SH-SY5Y (cell line): ENCODE results near the gene COL25A1.

ENCODE experiments used
- GATA2 ChIP-seq: IDR thresholded peaks from 2 replicates; pipeline ENCODE4 v1.6.1; 2011; ENCODE audit warnings: mild to moderate bottlenecking, low read depth, low read length
- GATA3 ChIP-seq: IDR thresholded peaks from 2 replicates; pipeline ENCODE4 v1.6.1; 2011; ENCODE audit warnings: low read depth, mild to moderate bottlenecking, low read length, moderate library complexity

COL25A1 gene

GRCh38 chr4:108959491-108959890, 343.0 kb downstream of the COL25A1 start:
- TF ChIP-seq GATA2 (no peak), GATA3 (no peak)

GRCh38 chr4:108954880-108955279, 347.6 kb downstream of the COL25A1 start:
- TF ChIP-seq GATA2 (no peak), GATA3 (no peak)

GRCh38 chr4:108953941-108954340, 348.5 kb downstream of the COL25A1 start:
- TF ChIP-seq GATA3 (no peak), GATA2 (no peak)

DNA sequence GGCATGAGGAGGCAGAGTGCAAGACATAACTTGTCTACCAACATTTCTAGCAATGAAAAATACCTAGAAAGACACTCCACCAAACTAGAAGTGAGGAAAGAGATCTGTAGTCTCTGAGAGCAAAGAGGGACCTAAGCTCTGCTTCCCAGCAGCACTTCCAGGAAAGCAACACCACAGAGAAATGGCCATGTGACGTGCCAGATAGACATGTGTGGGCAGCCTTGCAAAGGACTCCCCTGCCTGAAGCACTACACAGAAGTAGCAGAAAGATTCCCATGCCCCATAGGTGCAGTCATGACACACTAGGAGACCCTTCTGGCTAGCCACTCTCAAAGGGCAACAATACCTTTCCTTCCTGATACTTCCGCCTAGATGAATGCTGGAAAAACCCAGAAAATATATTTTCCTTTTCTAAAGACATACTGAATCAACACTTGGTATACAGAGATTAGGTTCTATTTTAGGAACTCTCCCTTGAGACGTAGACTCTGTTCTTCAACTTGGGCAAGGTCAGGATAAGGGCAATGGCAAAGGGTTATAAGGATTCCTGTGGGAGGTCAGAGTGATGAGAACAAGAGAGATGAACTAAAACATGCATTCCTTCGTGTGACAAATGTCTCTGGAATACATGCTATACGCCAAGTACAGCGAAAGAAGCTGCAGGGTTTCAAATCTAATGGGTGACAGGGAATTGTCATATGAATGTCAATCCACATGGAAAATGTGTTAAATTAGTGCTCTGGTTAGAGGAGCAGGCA, 352.1 kb downstream of the COL25A1 start:
- TF ChIP-seq GATA2 (no peak), GATA3 (no peak)

GRCh38 chr4:108947526-108947925, 354.9 kb downstream of the COL25A1 start:
- TF ChIP-seq GATA3 (no peak), GATA2 (no peak)

DNA sequence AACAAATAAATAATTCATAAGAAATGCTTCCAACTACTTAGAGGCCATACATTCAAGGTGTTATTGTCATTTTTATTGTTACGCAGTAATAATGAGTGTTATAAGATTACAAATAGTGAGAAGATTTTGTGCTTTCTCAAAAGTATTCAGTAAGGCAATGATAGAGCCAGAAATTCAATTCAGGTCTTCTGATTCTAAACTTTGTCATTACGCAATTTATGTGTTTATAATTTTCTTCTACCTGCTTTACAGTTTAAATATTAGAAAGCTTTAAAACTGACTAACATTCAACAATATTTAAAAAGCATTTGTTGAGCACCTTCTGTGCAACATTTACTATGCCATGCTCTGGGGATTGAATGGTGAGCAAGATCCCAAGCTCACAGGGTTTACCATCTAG, 356.2 kb downstream of the COL25A1 start:
- TF ChIP-seq GATA3 (no peak), GATA2 (no peak)

DNA sequence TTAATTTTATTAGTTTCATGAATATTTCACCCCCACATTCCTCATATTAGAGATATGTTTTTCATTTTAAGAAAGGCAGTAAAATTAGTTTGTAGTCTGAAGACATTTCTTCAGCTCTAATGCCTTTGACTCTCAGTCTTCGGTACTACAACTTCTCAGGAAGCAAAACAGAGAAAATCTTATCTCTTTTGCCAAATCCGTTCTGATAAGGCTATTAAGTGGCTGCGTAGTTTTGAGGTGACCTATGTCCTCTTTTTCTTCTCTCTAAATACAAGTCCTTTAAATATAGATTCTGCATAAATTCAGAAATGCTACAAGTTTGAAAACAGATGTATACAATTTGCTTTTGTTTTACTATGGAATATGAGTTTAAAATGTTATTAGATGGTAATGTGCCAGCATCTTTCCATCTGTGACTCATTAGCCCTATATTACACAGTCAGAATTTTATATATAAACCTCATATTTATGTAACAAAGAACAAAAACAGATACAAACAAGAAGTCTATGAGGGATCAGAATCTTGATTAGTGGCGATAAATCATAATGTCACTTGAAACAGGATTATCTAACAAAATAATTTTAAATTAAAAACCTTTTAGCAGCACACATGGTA, 358.4 kb downstream of the COL25A1 start:
- TF ChIP-seq GATA3: no peak
- TF ChIP-seq GATA2: no peak

DNA sequence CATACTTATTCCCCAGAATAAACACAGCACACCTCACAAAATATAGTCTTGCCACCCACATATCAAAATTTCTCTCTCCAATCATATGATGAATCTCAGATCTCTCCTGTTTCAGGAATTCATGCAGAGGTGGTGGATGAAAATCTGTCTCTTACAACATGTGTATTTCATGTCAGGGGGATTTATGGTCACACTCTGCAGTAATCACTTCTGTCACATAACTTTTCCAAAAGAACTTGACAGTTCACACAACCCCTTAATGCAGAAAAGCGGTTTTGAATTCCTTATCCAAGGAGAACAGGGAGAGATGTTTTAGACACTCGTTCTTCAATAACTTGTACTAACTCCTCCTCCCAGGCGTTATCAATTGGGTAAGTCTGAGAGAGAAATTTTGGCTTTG, 359.1 kb downstream of the COL25A1 start:
- TF ChIP-seq GATA3: no peak
- no peak for TF ChIP-seq GATA2

GRCh38 chr4:108941904-108942430, 360.5 kb downstream of the COL25A1 start:
- no peak for TF ChIP-seq GATA2

DNA sequence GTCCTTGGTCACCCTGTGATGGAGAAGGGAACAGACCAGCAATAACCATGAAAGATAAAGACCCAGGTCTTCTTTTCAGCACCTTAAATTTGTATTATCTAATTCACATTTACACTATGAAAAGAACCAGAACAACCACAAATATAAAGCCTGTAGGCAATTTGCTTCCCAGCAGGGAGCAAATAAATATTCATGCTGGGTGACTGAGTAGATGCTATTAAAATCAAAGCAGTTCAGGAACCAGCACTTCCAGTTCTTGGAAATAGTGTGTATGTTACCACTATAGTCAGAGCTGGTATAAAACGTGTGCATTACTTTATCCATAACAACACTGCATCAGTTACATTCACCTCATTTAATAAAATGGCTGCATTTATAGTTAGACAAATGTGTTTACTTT, 361.8 kb downstream of the COL25A1 start:
- TF ChIP-seq GATA3 (no peak), GATA2 (no peak)

- TF ChIP-seq GATA3 (no peak), GATA2 (no peak)
Observed at GRCh38 chr4:108940149-108940548, 362.3 kb downstream of the COL25A1 start.

GRCh38 chr4:108937066-108937465, 365.4 kb downstream of the COL25A1 start:
- TF ChIP-seq GATA3: no peak
- TF ChIP-seq GATA2: no peak

GRCh38 chr4:108933046-108933445, 369.4 kb downstream of the COL25A1 start:
- TF ChIP-seq GATA3 (no peak), GATA2 (no peak)

- TF ChIP-seq GATA3 (no peak), GATA2 (no peak)
Observed at GRCh38 chr4:108931926-108932325, 370.5 kb downstream of the COL25A1 start.

DNA sequence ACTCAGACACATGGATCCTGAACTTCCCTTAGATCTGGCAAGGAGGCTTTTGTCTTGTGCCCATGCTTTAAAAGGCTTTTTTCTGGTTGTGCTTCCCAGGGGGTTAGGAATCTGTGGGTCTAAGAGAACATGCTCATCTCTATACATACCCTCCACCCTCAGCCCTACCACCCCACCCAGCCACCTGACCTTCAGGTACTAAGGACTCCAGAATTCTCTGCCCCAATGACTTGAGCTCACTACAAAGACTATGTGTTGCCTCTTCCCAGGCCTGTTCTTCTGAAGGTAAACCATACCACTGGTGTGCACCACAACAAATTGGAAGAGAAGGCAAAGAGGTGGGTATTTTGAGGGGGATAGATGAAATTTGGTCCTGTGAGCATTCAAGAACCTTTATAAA, 372.3 kb downstream of the COL25A1 start:
- no peak for TF ChIP-seq GATA3
